ENCODE measurements around the gene GPR62.

Gene GPR62

GRCh38 chr3:51955893-51956770, 951 bp downstream of the GPR62 start:
- DNase-seq (ENCODE audit: low read depth): peak; percentile 41

GRCh38 chr3:51957520-51958205, 2.5 kb downstream of the GPR62 start:
- no peak for DNase-seq (ENCODE audit: low read depth)

DNA sequence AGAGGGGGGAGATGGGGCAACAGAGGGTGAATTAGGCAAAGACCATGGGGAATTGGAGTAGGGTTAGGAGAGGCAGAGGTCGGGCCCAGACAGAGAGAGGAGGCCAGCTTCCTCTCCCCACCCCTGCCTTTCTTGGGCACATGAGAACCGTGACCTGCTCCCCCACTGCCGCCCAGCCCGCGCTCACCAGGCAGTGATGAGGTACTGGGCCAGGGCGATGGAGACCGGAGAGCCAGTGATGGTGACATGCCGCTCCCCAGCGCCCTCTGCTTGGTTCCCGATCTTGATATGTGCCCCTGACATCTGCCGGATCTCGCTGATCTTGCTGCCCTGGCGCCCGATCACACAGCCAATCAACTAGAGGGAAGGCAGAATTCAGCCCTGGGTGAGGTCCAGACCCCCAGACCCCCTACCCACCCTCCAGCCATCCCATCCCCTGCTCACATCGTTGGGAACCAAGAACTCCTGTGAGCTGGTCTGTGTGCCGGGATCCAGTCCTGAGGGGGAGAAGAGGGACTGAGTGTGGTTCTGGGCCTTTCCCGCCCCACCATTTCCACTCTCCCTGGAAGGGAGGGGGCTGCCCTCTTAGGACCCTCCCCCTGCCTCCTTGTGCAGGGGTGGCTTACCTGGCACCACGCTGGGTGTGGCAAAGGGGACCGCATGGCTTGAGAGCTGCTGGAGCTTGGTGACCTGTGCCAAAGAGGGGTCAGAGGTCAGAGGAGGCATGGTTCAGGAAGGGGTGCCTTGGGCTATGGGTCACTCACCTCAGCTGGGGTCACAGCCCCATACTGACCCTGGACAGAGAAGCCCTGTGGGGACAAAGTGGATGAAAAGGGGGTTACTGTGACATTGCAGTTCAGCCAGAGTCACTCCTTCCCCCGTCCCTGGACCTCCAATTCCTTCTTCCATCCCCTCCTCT, 3.7 kb downstream of the GPR62 start:
- no peak for DNase-seq (ENCODE audit: low read depth)

- no peak for DNase-seq (ENCODE audit: low read depth)
Observed at GRCh38 chr3:51959651-51960050, 4.5 kb downstream of the GPR62 start.

GRCh38 chr3:51960386-51960785, 5.2 kb downstream of the GPR62 start:
- DNase-seq (ENCODE audit: low read depth): no peak

GRCh38 chr3:51961011-51961410, 5.8 kb downstream of the GPR62 start:
- no peak for DNase-seq (ENCODE audit: low read depth)

DNA sequence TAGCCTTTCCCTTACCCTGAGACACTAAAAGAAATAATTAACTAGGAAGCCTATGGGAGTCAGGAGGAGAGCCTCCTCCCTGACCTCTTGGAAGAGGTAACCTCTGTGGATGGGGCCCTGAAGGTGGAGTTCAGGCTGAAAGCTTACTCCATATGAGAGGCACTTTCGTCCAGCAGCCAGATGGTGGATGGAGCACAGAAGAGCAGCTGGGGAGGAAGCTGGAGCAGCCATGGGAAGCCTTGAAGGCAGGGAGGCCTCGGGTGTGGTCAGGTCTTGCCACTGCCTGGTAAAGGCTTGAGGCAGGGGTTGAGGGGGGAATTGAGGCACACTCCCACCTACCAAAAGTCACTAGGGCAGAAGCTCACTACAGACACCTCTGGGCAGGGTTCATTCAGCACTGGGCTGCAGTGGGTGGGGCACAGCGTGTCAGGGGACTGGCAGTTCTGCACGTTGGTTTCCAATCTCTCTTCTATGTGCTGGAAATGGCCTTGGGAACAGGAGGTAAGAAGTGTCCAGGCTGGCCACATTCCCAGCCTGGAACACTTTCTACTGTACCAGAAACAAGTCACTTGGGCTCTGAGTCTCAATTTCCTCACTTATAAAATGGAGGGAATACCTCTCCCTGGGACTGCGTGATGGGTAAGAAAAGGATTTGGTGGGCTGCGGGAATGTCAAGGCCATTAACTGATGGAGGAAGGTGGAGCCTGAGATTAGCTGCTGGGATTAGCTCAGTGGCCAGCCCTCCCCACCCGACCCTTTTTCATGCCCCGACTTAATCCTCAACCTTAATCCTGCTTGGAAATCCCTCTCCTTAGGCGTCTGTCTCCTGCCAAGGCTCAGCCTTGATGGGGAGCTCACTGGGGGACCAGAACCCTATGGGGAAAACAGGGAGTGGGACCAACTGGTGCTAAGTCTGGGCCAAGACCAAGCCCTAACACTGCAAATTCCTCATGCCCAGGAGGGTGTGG, 6.7 kb downstream of the GPR62 start:
- no peak for DNase-seq (ENCODE audit: low read depth)

GRCh38 chr3:51962854-51963530, 7.8 kb downstream of the GPR62 start:
- no peak for DNase-seq (ENCODE audit: low read depth)

- DNase-seq (ENCODE audit: low read depth): no peak
Observed at GRCh38 chr3:51963951-51964451, 8.8 kb downstream of the GPR62 start.

- DNase-seq (ENCODE audit: low read depth): no peak
Observed at GRCh38 chr3:51964521-51964920, 9.3 kb downstream of the GPR62 start.

GRCh38 chr3:51966016-51966415, 10.8 kb downstream of the GPR62 start:
- DNase-seq (ENCODE audit: low read depth): no peak

DNA sequence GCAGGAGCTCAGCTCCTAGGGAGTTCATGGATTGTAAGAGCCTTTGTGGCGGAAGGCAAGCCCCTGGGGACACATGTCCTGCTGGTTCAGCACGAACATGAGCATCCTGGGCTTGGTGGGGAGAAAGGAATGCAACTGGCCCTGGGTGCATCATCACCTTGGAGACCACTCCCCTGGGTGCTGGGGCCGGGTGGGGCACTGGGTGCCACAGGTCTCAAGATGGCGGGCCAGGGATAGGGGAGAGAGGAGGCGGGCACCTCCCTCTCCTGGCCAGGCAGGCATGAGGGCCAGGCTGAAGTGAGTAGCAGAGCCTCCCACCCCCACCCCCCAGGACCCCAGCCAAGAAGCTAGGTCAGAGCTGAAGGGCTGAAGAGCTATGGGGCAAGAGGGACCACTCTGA, 11.3 kb downstream of the GPR62 start:
- no peak for DNase-seq (ENCODE audit: low read depth)

DNA sequence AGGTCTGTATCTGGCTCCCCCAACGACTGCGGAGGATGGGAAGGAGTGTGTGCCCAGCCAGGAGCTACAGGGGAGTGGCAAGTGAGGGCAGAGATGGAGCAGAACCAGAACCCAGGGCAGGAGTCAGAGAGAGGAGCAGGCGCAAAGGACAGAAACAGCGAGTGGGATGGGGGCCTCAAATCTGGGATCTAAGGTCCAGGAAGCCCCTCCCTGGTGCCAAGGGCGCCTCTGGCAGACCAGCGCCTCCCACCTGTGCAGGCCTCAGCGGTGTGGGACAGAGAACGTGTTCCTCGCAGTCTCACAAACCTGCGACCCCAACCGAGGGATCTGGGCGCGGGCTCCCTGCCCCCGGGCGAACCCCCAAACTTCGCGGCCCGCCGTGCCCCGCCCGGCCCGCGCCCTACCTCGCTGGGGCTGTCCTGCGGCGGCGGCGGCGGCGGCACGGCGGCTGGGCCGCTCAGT, 11.8 kb downstream of the GPR62 start:
- no peak for DNase-seq (ENCODE audit: low read depth)

- DNase-seq (ENCODE audit: low read depth): peak; percentile 34
Observed at GRCh38 chr3:51967384-51968169, 12.4 kb downstream of the GPR62 start, which contains the start of gene PCBP4. TSS of gene PCBP4 (minus strand) at chr3:51967454. CDS start at chr3:51961240, 6,214 bp downstream.

- DNase-seq (ENCODE audit: low read depth): no peak
Observed at GRCh38 chr3:51968170-51968775, 13.1 kb downstream of the GPR62 start.

DNA sequence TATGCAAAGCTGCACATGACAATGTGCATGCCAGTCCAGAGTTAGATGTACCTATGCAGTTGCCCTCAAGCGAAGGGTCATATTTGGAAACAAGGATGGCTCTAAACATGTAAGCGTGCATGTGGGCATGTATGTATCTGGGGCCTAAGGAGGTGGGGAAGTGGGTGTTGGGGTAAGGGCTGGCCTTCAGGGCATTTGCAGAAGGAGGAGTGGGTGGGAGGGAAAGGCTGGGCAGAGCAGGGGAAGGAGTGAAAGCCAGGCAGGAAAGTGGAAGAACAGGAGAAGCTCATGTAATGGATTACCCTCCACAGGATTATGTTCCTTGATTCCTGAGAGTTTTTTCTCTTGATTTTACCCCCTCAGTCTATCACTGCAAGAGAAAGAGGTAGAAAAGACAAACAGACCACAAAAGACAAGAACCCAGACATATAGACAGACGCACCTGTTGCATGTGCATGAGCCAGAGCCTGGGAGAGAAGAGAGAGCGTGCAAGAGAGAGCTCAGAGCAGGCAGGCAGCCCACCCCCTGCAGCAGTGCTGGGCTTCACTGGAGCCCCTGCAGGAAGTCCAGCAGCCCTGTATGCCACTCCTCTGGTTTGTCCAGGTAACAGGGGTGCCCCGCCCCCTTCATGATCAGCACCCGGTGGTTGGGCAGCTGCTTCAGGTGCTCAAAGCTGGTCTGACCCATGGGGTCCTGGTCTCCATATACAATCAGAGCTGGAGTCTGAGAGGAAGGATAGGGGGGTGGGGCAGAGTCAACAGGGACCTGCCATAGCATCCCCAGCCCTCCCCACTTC, 13.9 kb downstream of the GPR62 start:
- no peak for DNase-seq (ENCODE audit: low read depth)

DNA sequence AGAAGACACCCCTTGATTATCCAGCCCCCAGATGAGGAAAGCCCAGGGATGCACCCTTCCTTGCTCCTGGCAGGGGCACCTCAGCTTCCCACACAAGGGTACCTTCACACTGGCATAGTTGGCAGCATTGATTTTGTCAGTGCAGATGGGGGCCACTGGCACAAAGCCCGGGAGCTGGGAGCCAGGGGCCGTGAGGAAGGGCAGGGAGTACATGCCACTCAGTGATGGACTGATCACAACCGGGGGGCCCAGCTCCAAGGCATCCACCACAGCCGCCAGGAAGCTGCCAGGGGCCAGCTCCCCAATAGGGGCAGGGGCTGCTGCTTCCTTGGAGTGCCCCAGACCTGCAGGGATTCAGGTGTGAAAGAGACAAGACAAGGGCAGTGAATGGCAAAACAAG, 14.7 kb downstream of the GPR62 start:
- DNase-seq (ENCODE audit: low read depth): no peak
